SK-N-SH (cell line): ENCODE results near the gene ITK.

ENCODE experiments used
- EZH2phosphoT487 ChIP-seq: fragments of 200-600 bp; sonication (generic); IDR thresholded peaks from 2 replicates; pipeline ENCODE4 v1.6.1; 2017; ENCODE audit warnings: low read depth, mixed run types, mild to moderate bottlenecking, antibody characterized with exemption, moderate library complexity, borderline replicate concordance
- FOXM1 ChIP-seq: IDR thresholded peaks from 2 replicates; pipeline ENCODE4 v1.4.0; 2012; ENCODE audit warnings: low read depth, mild to moderate bottlenecking
- POLR2AphosphoS5 ChIP-seq: IDR thresholded peaks from 2 replicates; pipeline ENCODE4 v1.6.1; 2012; ENCODE audit warnings: low read depth, low read length
- RAD21 ChIP-seq: IDR thresholded peaks from 2 replicates; pipeline ENCODE4 v1.6.1; 2012; ENCODE audit warnings: mild to moderate bottlenecking, low read length
- REST ChIP-seq: IDR thresholded peaks from 2 replicates; pipeline ENCODE4 v1.6.1; 2012; ENCODE audit warnings: mild to moderate bottlenecking, low read depth, low read length, moderate library complexity
- SIN3A ChIP-seq: IDR thresholded peaks from 2 replicates; pipeline ENCODE4 v1.6.1; 2012; ENCODE audit warnings: low read depth, mild to moderate bottlenecking, low read length, moderate library complexity, borderline replicate concordance
- TAF1 ChIP-seq: IDR thresholded peaks from 2 replicates; pipeline ENCODE4 v1.6.1; 2012; ENCODE audit warnings: low read depth, mild to moderate bottlenecking, low read length, moderate library complexity, borderline replicate concordance
- TCF12 ChIP-seq: IDR thresholded peaks from 2 replicates; pipeline ENCODE4 v1.4.0; 2012
- YY1 ChIP-seq: IDR thresholded peaks from 2 replicates; pipeline ENCODE4 v1.4.0; 2012; ENCODE audit warnings: low read depth, mild to moderate bottlenecking
- TF ChIP-seq, protein P1 (sequence below): fragments of 200-600 bp; sonication (generic); IDR thresholded peaks from 2 replicates; pipeline ENCODE4 v1.6.1; 2017; ENCODE audit warnings: antibody characterized with exemption, mild to moderate bottlenecking, moderate library complexity
- TF ChIP-seq, protein P2 (sequence below): fragments of 150-350 bp; IDR thresholded peaks from 2 replicates; pipeline ENCODE4 v1.6.1; 2017; ENCODE audit warnings: antibody characterized with exemption, low read length, low read depth, borderline replicate concordance

GRCh38 chr5:157230610-157231009, 50.0 kb downstream of the ITK start:
- TF ChIP-seq YY1 (no peak), REST (no peak), POLR2AphosphoS5 (no peak), EZH2phosphoT487 (no peak), TCF12 (no peak), RAD21 (no peak), SIN3A (no peak), TAF1 (no peak), FOXM1 (no peak)
- TF ChIP-seq, protein P1, sequence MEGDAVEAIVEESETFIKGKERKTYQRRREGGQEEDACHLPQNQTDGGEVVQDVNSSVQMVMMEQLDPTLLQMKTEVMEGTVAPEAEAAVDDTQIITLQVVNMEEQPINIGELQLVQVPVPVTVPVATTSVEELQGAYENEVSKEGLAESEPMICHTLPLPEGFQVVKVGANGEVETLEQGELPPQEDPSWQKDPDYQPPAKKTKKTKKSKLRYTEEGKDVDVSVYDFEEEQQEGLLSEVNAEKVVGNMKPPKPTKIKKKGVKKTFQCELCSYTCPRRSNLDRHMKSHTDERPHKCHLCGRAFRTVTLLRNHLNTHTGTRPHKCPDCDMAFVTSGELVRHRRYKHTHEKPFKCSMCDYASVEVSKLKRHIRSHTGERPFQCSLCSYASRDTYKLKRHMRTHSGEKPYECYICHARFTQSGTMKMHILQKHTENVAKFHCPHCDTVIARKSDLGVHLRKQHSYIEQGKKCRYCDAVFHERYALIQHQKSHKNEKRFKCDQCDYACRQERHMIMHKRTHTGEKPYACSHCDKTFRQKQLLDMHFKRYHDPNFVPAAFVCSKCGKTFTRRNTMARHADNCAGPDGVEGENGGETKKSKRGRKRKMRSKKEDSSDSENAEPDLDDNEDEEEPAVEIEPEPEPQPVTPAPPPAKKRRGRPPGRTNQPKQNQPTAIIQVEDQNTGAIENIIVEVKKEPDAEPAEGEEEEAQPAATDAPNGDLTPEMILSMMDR = no peak
- TF ChIP-seq, protein P2, sequence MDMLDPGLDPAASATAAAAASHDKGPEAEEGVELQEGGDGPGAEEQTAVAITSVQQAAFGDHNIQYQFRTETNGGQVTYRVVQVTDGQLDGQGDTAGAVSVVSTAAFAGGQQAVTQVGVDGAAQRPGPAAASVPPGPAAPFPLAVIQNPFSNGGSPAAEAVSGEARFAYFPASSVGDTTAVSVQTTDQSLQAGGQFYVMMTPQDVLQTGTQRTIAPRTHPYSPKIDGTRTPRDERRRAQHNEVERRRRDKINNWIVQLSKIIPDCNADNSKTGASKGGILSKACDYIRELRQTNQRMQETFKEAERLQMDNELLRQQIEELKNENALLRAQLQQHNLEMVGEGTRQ = no peak
